ENCODE measurements around the gene OR8B4. TPM values are rescaled to one million over a fixed set of nuclear protein-coding genes. Genes with fewer than 3 reads are reported as not detected.
A peak's percentile ranks its signal among the peaks of the same experiment; 100 is the strongest.
"Not testable (repeated sequence)": the region's sequence is repeated elsewhere in the genome, so short reads cannot be mapped to it uniquely, and the experiment has no call there.

OR8B4 gene
- total RNA-seq, 1 experiment from 2014 or later = not detected

GRCh38 chr11:124440608-124441007 lies 15.9 kb upstream of the OR8B4 start:
- Histone ChIP-seq H3K27me3 (ENCODE audit: low read length) (no peaks in the 10 kb centered on the region), H3K27ac (ENCODE audit: low read length) (no peak overlapping the region), H3K4me2 (ENCODE audit: low read depth, low read length, poor library complexity, severe bottlenecking) (no peak overlapping the region), H3K9me2 (replicated peaks; ENCODE audit: insufficient read depth, low read length) (no peaks in the 10 kb centered on the region), H3K4me3 (ENCODE audit: low read length) (no peak overlapping the region), H3K9ac (ENCODE audit: low read length) (no peak overlapping the region), H3K4me1 (ENCODE audit: low read length) (no peaks in the 10 kb centered on the region), H2AFZ (ENCODE audit: low read length) (no peak overlapping the region), H3K9me3 (ENCODE audit: low read length) (no peaks in the 10 kb centered on the region), H4K20me1 (ENCODE audit: insufficient read depth, low read depth, low read length) (no peaks in the 10 kb centered on the region), H3K79me2 (ENCODE audit: low read length) (no peaks in the 10 kb centered on the region), H3K36me3 (ENCODE audit: insufficient read depth, low read length) (no peaks in the 10 kb centered on the region)
- DNase-seq = no peak

- H3K9me2 ChIP-seq (replicated peaks; ENCODE audit: insufficient read depth, low read length) = no peaks in the 10 kb centered on the region
- no peaks in the 10 kb centered on the region for H3K27me3 ChIP-seq (ENCODE audit: low read length)
- no peak overlapping the region for H3K27ac ChIP-seq (ENCODE audit: low read length)
- no peak overlapping the region for H3K9ac ChIP-seq (ENCODE audit: low read length)
- no peaks in the 10 kb centered on the region for H4K20me1 ChIP-seq (ENCODE audit: insufficient read depth, low read depth, low read length)
- no peak for DNase-seq
- H3K4me2 ChIP-seq (ENCODE audit: low read depth, low read length, poor library complexity, severe bottlenecking) = no peak overlapping the region
- no peak overlapping the region for H2AFZ ChIP-seq (ENCODE audit: low read length)
- no peaks in the 10 kb centered on the region for H3K4me1 ChIP-seq (ENCODE audit: low read length)
- H3K79me2 ChIP-seq (ENCODE audit: low read length) = no peaks in the 10 kb centered on the region
- H3K4me3 ChIP-seq (ENCODE audit: low read length) = no peak overlapping the region
- H3K36me3 ChIP-seq (ENCODE audit: insufficient read depth, low read length) = no peaks in the 10 kb centered on the region
- H3K9me3 ChIP-seq (ENCODE audit: low read length) = no peaks in the 10 kb centered on the region
Observed at GRCh38 chr11:124434699-124435098, 10.0 kb upstream of the OR8B4 start.

GRCh38 chr11:124429599-124429998 lies 4.9 kb upstream of the OR8B4 start:
- Histone ChIP-seq H3K79me2 (ENCODE audit: low read length) (no peaks in the 10 kb centered on the region), H3K4me2 (ENCODE audit: low read depth, low read length, poor library complexity, severe bottlenecking) (no peak overlapping the region), H2AFZ (ENCODE audit: low read length) (no peak overlapping the region), H3K27me3 (ENCODE audit: low read length) (no peaks in the 10 kb centered on the region), H3K36me3 (ENCODE audit: insufficient read depth, low read length) (no peaks in the 10 kb centered on the region), H4K20me1 (ENCODE audit: insufficient read depth, low read depth, low read length) (no peaks in the 10 kb centered on the region), H3K9me2 (replicated peaks; ENCODE audit: insufficient read depth, low read length) (no peaks in the 10 kb centered on the region), H3K9me3 (ENCODE audit: low read length) (no peaks in the 10 kb centered on the region), H3K4me1 (ENCODE audit: low read length) (no peaks in the 10 kb centered on the region), H3K4me3 (ENCODE audit: low read length) (no peak overlapping the region), H3K27ac (ENCODE audit: low read length) (no peak overlapping the region), H3K9ac (ENCODE audit: low read length) (no peak overlapping the region)
- DNase-seq = no peak

- no peaks in the 10 kb centered on the region for H3K9me3 ChIP-seq (ENCODE audit: low read length)
- no peaks in the 10 kb centered on the region for H3K9me2 ChIP-seq (replicated peaks; ENCODE audit: insufficient read depth, low read length)
- H2AFZ ChIP-seq (ENCODE audit: low read length) = no peak overlapping the region
- H3K79me2 ChIP-seq (ENCODE audit: low read length) = no peaks in the 10 kb centered on the region
- H3K9ac ChIP-seq (ENCODE audit: low read length) = no peak overlapping the region
- no peaks in the 10 kb centered on the region for H3K36me3 ChIP-seq (ENCODE audit: insufficient read depth, low read length)
- H3K4me3 ChIP-seq (ENCODE audit: low read length) = no peak overlapping the region
- no peak overlapping the region for H3K4me2 ChIP-seq (ENCODE audit: low read depth, low read length, poor library complexity, severe bottlenecking)
- no peak for DNase-seq
- H3K27ac ChIP-seq (ENCODE audit: low read length) = no peak overlapping the region
- no peaks in the 10 kb centered on the region for H4K20me1 ChIP-seq (ENCODE audit: insufficient read depth, low read depth, low read length)
- no peaks in the 10 kb centered on the region for H3K4me1 ChIP-seq (ENCODE audit: low read length)
- H3K27me3 ChIP-seq (ENCODE audit: low read length) = no peaks in the 10 kb centered on the region
Observed at GRCh38 chr11:124421043-124421442, 3.6 kb downstream of the OR8B4 start.

- H3K9ac ChIP-seq (ENCODE audit: low read length) = no peak overlapping the region
- no peaks in the 10 kb centered on the region for H3K79me2 ChIP-seq (ENCODE audit: low read length)
- peak; percentile 45 for DNase-seq
- no peaks in the 10 kb centered on the region for H3K9me3 ChIP-seq (ENCODE audit: low read length)
- no peak overlapping the region for H2AFZ ChIP-seq (ENCODE audit: low read length)
- H3K9me2 ChIP-seq (replicated peaks; ENCODE audit: insufficient read depth, low read length) = no peaks in the 10 kb centered on the region
- H3K27ac ChIP-seq (ENCODE audit: low read length) = no peak overlapping the region
- H3K4me3 ChIP-seq (ENCODE audit: low read length) = no peak overlapping the region
- no peaks in the 10 kb centered on the region for H4K20me1 ChIP-seq (ENCODE audit: insufficient read depth, low read depth, low read length)
- no peaks in the 10 kb centered on the region for H3K36me3 ChIP-seq (ENCODE audit: insufficient read depth, low read length)
- no peaks in the 10 kb centered on the region for H3K27me3 ChIP-seq (ENCODE audit: low read length)
- no peaks in the 10 kb centered on the region for H3K4me1 ChIP-seq (ENCODE audit: low read length)
- H3K4me2 ChIP-seq (ENCODE audit: low read depth, low read length, poor library complexity, severe bottlenecking) = no peak overlapping the region
Observed at GRCh38 chr11:124415356-124415923, 9.2 kb downstream of the OR8B4 start.

GRCh38 chr11:124409906-124410305 lies 14.8 kb downstream of the OR8B4 start:
- no peak overlapping the region for H3K9ac ChIP-seq (ENCODE audit: low read length)
- no peak for DNase-seq

GRCh38 chr11:124405581-124405980 lies 19.1 kb downstream of the OR8B4 start:
- Histone ChIP-seq H3K27ac (ENCODE audit: low read length) (no peak overlapping the region), H4K20me1 (ENCODE audit: insufficient read depth, low read depth, low read length) (no peaks in the 10 kb centered on the region), H3K9ac (ENCODE audit: low read length) (no peak overlapping the region), H3K4me1 (ENCODE audit: low read length) (no peaks in the 10 kb centered on the region), H2AFZ (ENCODE audit: low read length) (no peak overlapping the region), H3K4me2 (ENCODE audit: low read depth, low read length, poor library complexity, severe bottlenecking) (no peak overlapping the region), H3K36me3 (ENCODE audit: insufficient read depth, low read length) (no peaks in the 10 kb centered on the region), H3K79me2 (ENCODE audit: low read length) (no peaks in the 10 kb centered on the region), H3K27me3 (ENCODE audit: low read length) (no peaks in the 10 kb centered on the region), H3K9me2 (replicated peaks; ENCODE audit: insufficient read depth, low read length) (no peaks in the 10 kb centered on the region), H3K9me3 (ENCODE audit: low read length) (no peaks in the 10 kb centered on the region), H3K4me3 (ENCODE audit: low read length) (no peak overlapping the region)
- no peak for DNase-seq

More at GRCh38 chr11:124409906-124410305, 14.8 kb downstream of the OR8B4 start:
- Histone ChIP-seq H3K27ac (ENCODE audit: low read length) (no peak overlapping the region), H3K36me3 (ENCODE audit: insufficient read depth, low read length) (no peaks in the 10 kb centered on the region), H3K79me2 (ENCODE audit: low read length) (no peaks in the 10 kb centered on the region), H4K20me1 (ENCODE audit: insufficient read depth, low read depth, low read length) (no peaks in the 10 kb centered on the region), H3K4me1 (ENCODE audit: low read length) (no peaks in the 10 kb centered on the region), H3K9me2 (replicated peaks; ENCODE audit: insufficient read depth, low read length) (no peaks in the 10 kb centered on the region), H2AFZ (ENCODE audit: low read length) (no peak overlapping the region), H3K4me2 (ENCODE audit: low read depth, low read length, poor library complexity, severe bottlenecking) (no peak overlapping the region), H3K27me3 (ENCODE audit: low read length) (no peaks in the 10 kb centered on the region), H3K9me3 (ENCODE audit: low read length) (no peaks in the 10 kb centered on the region), H3K4me3 (ENCODE audit: low read length) (no peak overlapping the region)

GRCh38 chr11:124403186-124403585 lies 21.5 kb downstream of the OR8B4 start:
- not testable (repeated sequence) for H3K27me3 ChIP-seq (ENCODE audit: low read length); H3K4me1 ChIP-seq (ENCODE audit: low read length); H3K36me3 ChIP-seq (ENCODE audit: insufficient read depth, low read length)

More at GRCh38 chr11:124403186-124403585, 21.5 kb downstream of the OR8B4 start:
- not testable (repeated sequence) for H3K79me2 ChIP-seq (ENCODE audit: low read length); H3K9ac ChIP-seq (ENCODE audit: low read length); H2AFZ ChIP-seq (ENCODE audit: low read length); H3K4me2 ChIP-seq (ENCODE audit: low read depth, low read length, poor library complexity, severe bottlenecking); H4K20me1 ChIP-seq (ENCODE audit: insufficient read depth, low read depth, low read length); H3K4me3 ChIP-seq (ENCODE audit: low read length); DNase-seq; H3K27ac ChIP-seq (ENCODE audit: low read length); H3K9me2 ChIP-seq (replicated peaks; ENCODE audit: insufficient read depth, low read length); H3K9me3 ChIP-seq (ENCODE audit: low read length)

Measured in Karpas-422 (cell line).